Heart left ventricle (tissue), 16 donors: ENCODE measurements around the gene CENPH. TPM values are rescaled to one million over a fixed set of nuclear protein-coding genes. Genes with fewer than 3 reads are reported as not detected.
"Not testable (repeated sequence)": the region's sequence is repeated elsewhere in the genome, so short reads cannot be mapped to it uniquely, and the experiment has no call there.

ENCODE experiments used
- ATAC-seq, 4 donors: fragments of 200-7000 bp; cut with Tn5 transposase; one replicate each; pipeline ENCODE4 v1.9.1; 2020 to 2022; ENCODE audit warnings: moderate library complexity in 4 of 4, mild to moderate bottlenecking in 3 of 4, moderate number of reproducible peaks in 1 of 4
- DNase-seq, 5 donors: peaks; one replicate each; pipeline ENCODE4 v3.0.0-alpha.2; 2020
- H3K27ac ChIP-seq, 12 donors: fragments of 200-600 bp; sonication (generic) in 4 of 12; one replicate each; pipeline versions ENCODE4 v1.5.0 to v1.8.0; 2016 to 2022; ENCODE audit warnings: mild to moderate bottlenecking in 2 of 12
- H3K27me3 ChIP-seq, 9 donors: fragments of 200-600 bp; sonication (generic) in 2 of 9; one replicate each; pipeline versions ENCODE4 v1.5.1 to v1.8.0; 2016 to 2022; ENCODE audit warnings: mild to moderate bottlenecking in 3 of 9
- H3K36me3 ChIP-seq, 9 donors: fragments of 200-600 bp; sonication (generic) in 2 of 9; one replicate each; pipeline versions ENCODE4 v1.5.0 to v1.8.0; 2018 to 2022; ENCODE audit warnings: mild to moderate bottlenecking in 2 of 9
- H3K4me1 ChIP-seq, 12 donors: fragments of 200-600 bp; sonication (generic) in 4 of 12; one replicate each; pipeline versions ENCODE4 v1.5.0 to v1.8.0; 2016 to 2022; ENCODE audit warnings: mild to moderate bottlenecking in 3 of 12
- H3K4me3 ChIP-seq, 12 donors: fragments of 200-600 bp; sonication (generic) in 4 of 12; one replicate each; pipeline versions ENCODE4 v1.5.0 to v1.8.0; 2017 to 2022; ENCODE audit warnings: mild to moderate bottlenecking in 9 of 12, moderate library complexity in 4 of 12
- H3K9me3 ChIP-seq, 12 donors: fragments of 200-600 bp; sonication (generic) in 4 of 12; one replicate each; pipeline versions ENCODE4 v1.5.0 to v1.8.0; 2016 to 2022; ENCODE audit warnings: mild to moderate bottlenecking in 1 of 12
- CTCF ChIP-seq, 12 donors: fragments of 200-600 bp; sonication (generic) in 4 of 12; IDR thresholded peaks; one replicate each; pipeline versions ENCODE4 v1.5.0 to v1.8.0; 2018 to 2022; ENCODE audit warnings: antibody characterized with exemption in 12 of 12, mild to moderate bottlenecking in 5 of 12
- POLR2A ChIP-seq, 2 donors: fragments of 450-650 bp; IDR thresholded peaks; one replicate each; pipeline ENCODE4 v1.6.1; 2017; ENCODE audit warnings: antibody characterized with exemption in 2 of 2, mild to moderate bottlenecking in 2 of 2, moderate library complexity in 2 of 2
- whole genome bisulfite sequencing, 4 donors: extraction: QIAGEN DNeasy Blood & Tissue Kit in 2 of 4; methylation state at CpG; one replicate each; pipeline versions ENCODE4 v1.1.5 to v1.1.7; 2013 to 2018; 5-methylcytosine and 5-hydroxymethylcytosine counted together
- intact Hi-C, 10 donors: fragments of 100-400 bp; cut with DNase I; formaldehyde crosslinking; loops; one replicate each; pipeline versions ENCODE4 v1.11.1 to v1.14.2; 2022
- polyA plus RNA-seq, 2 donors: library from polyadenylated mRNA; stranded (reverse); fragments of 200-250 nt; gene quantifications; one replicate each; pipeline ENCODE4 v1.2.3, GENCODE V29; 2013
- total RNA-seq, 9 donors: library from RNA; depleted of rRNA in 2 of 9; stranded (reverse); fragments of >200 nt in 2 of 9; fragmentation: NEBNext Ultra II Directional in 3 of 9; extraction: Animal tissue kit (Norgen Biotek cat#: 25700) in 3 of 9; gene quantifications; one replicate each; pipeline versions ENCODE4 v1.1.0 to v1.2.4, GENCODE V29; 2016 to 2023
- donor health status: ischemic (EF 13 %, LVEDD 7.1; RV severe dilation, severe dysfunction).
- donor health status: healthy with polysubstance abuse.
- donor health status: DM: no; HTN: yes; CAD: no.
- donor health status: DM: no; HTN: no; CAD: no.
- donor health status: ischemic (EF 25% LVEDD 6.9; RV normal size, moderate dysfunction).
- donor health status: ischemic (EF 25% LVEDD 5.7; RV mildly dilated, moderate dysfunction).
- donor health status: healthy.
- donor health status: DM: yes; HTN: yes; CAD: no.
- donor health status: ischemic (EF 35%, LVEDD 5.7; RV mildly dilated, moderate dysfunction).
- donor health status: nonischemic (EF 11% LVEDD 7.7; RV severe dilation, severe dysfunction).
- donor health status: DM: yes; HTN: yes; CAD: no.
- donor health status: PGD.
- donor health status: ischemic (EF 29% LVEDD 5.4; RV normal size, mild dysfunction).
- donor health status: nonischemic (EF 23%, LVEDD 6.1; RV moderate dilation, normal function).

Gene CENPH
- total and polyA plus RNA-seq, 11 donors, result 1.1 to 6.9 (median 2.7) TPM

GRCh38 chr5:69170495-69170894, 18.9 kb upstream of the CENPH start:
- DNase-seq (no peak), ATAC-seq (no peak)

GRCh38 chr5:69170969-69171368, 18.4 kb upstream of the CENPH start:
- intact Hi-C loops, result loop anchor here in 1 of 10 donors (10.0 kb wide), 1 partner anchor 46 kb away; no protein-coding TSS in a partner anchor
- Histone ChIP-seq H3K4me3 (no peak overlapping the region), H3K4me1 (peaks cover 0 to 19% (median 11%) of the 10 kb centered on the region in 12 donors), H3K36me3 (peaks cover 0 to 45% (median 15%) of the 10 kb centered on the region in 9 donors), H3K27ac (no peak overlapping the region), H3K27me3 (no peaks in the 10 kb centered on the region), H3K9me3 (no peaks in the 10 kb centered on the region)
- TF ChIP-seq CTCF (IDR thresholded peaks at IDR 0.05) (no peak), POLR2A (IDR thresholded peaks at IDR 0.05) (no peak)
- ATAC-seq (no peak), DNase-seq (no peak)
- WGBS, 4 donors, result 93 to 98% (median 97%) methylated on average over 3 of the region's 3 CpGs

More at GRCh38 chr5:69170495-69170894, 18.9 kb upstream of the CENPH start:
- Histone ChIP-seq H3K4me1 (peaks cover 0 to 19% (median 11%) of the 10 kb centered on the region in 12 donors), H3K4me3 (no peak overlapping the region), H3K9me3 (no peaks in the 10 kb centered on the region), H3K27me3 (no peaks in the 10 kb centered on the region), H3K27ac (no peak overlapping the region), H3K36me3 (peaks cover 0 to 40% (median 13%) of the 10 kb centered on the region in 9 donors)
- 100% methylated on average over 1 of the region's 1 CpG for WGBS, 4 donors
- intact Hi-C loops, result loop anchor here in 1 of 10 donors (10.0 kb wide), 1 partner anchor 46 kb away; no protein-coding TSS in a partner anchor
- TF ChIP-seq POLR2A (IDR thresholded peaks at IDR 0.05), result no peak
- no peak for TF ChIP-seq CTCF (IDR thresholded peaks at IDR 0.05)

- not testable (repeated sequence) for H3K9me3 ChIP-seq, H3K4me3 ChIP-seq, DNase-seq, H3K27ac ChIP-seq, H3K4me1 ChIP-seq, ATAC-seq, H3K27me3 ChIP-seq
- WGBS, 4 donors, result 92 to 93% (median 92%) methylated on average over 15 of the region's 15 CpGs
- intact Hi-C loops, result loop anchor here in 1 of 10 donors (10.0 kb wide), 1 partner anchor 153 kb away; the partner anchor contains the start of gene CCDC125
- H3K36me3 ChIP-seq, result peaks cover 0 to 11% (median 0%) of the 10 kb centered on the region in 9 donors
Observed at GRCh38 chr5:69181659-69182293, 7.6 kb upstream of the CENPH start.

GRCh38 chr5:69184621-69185020, 4.8 kb upstream of the CENPH start:
- WGBS, 4 donors, result 79 to 86% (median 85%) methylated on average over 1 of the region's 1 CpG
- H3K27me3 ChIP-seq, result no peaks in the 10 kb centered on the region
- H3K4me3 ChIP-seq, result no peak overlapping the region
- no peaks in the 10 kb centered on the region for H3K36me3 ChIP-seq
- H3K4me1 ChIP-seq, result peaks cover 0 to 9% (median 3%) of the 10 kb centered on the region in 12 donors
- intact Hi-C loops, result loop anchor here in 2 of 10 donors (5.0 to 10.0 kb wide), 2 partner anchors 87 to 150 kb away; partner anchors contain the start of gene CCDC125 (in 1 of the 2)
- DNase-seq (no peak), ATAC-seq (no peak)
- TF ChIP-seq CTCF (IDR thresholded peaks at IDR 0.05), result no peak
- no peak for TF ChIP-seq POLR2A (IDR thresholded peaks at IDR 0.05)
- H3K27ac ChIP-seq, result no peak overlapping the region
- H3K9me3 ChIP-seq, result no peaks in the 10 kb centered on the region
